Measurements from ENCODE around the gene GFOD1. TPM values are rescaled to one million over a fixed set of nuclear protein-coding genes. Genes with fewer than 3 reads are reported as not detected.

Gene GFOD1
- total and polyA plus RNA-seq, 2 of the 4 experiments (the other 2 are of a cell fraction), result 1.8 to 3.4 TPM

DNA sequence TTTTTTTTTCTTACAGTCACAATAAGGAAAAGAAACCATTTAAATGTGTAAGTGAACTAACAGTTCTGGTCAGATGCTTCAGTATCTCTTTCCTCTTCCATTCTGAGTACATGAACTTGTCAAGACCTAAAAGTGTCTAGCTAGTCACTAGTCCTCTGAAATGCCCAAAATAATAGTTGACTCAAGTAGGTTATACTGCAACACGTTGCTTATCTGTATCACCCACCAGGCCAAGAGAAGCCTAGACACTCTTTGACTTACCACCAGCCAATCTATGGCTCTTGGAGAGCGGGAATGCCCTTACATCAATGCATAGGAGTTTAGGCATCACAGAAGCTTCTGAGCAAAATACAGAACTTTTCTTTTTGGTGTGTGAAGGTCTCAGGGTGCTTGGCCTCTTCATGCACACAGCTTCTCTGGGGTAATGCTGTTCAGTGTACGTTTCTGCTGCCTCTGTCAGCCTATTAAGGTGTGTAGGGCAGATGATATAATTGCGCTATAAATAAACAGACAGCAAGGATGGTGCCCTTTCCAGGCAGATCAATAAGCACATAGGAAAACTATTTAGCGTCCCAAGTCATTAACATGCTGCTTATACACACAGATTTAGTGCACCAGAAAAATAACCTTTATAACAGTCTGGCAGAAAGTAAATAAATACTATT, 7.8 kb upstream of the GFOD1 start:
- CTCF ChIA-PET, result interaction anchor here (1.0 kb wide), 1 partner anchor 14 kb away, joined by 4 read pairs; no protein-coding TSS in a partner anchor
- no peak overlapping the region for H3K56ac ChIP-seq (ENCODE audit: extremely low read depth, insufficient read depth, low read length)

More for the DNA sequence above, 7.8 kb upstream of the GFOD1 start:
- Histone ChIP-seq H3K9me1 (ENCODE audit: insufficient read depth, low read length) (peaks cover 7% of the 10 kb centered on the region; the same call in 1 of the 2 replicates), H3K9me3 (ENCODE audit: control insufficient read depth, insufficient read depth, low read length) (no peaks in the 10 kb centered on the region), H4K8ac (ENCODE audit: low read depth in 2 of 2, low read length in 2 of 2) (no peak overlapping the region), H3K79me1 (ENCODE audit: low read depth in 1 of 2, low read length in 2 of 2) (no peaks in the 10 kb centered on the region), H2BK5ac (ENCODE audit: low read depth, low read length, poor library complexity, severe bottlenecking) (no peak overlapping the region), H3K23ac (ENCODE audit: low read depth, low read length) (no peak overlapping the region; the same call in 1 of the 2 replicates), H2AK9ac (replicated peaks; ENCODE audit: low read depth, low read length, poor library complexity) (no peak overlapping the region), H2BK120ac (ENCODE audit: low read depth, low read length) (no peak overlapping the region), H4K20me1 (ENCODE audit: insufficient read depth, low read length) (no peaks in the 10 kb centered on the region), H3K18ac (ENCODE audit: low read depth, low read length) (no peak overlapping the region), H3K4me3 (ENCODE audit: insufficient read depth, low read depth, low read length) (no peak overlapping the region), H4K5ac (ENCODE audit: low read depth, low read length) (no peak overlapping the region), H2BK15ac (ENCODE audit: low read depth, low read length) (no peak overlapping the region), H3K27ac (ENCODE audit: insufficient read depth, low read length) (no peak overlapping the region), H3K4ac (ENCODE audit: low read depth, low read length) (no peak overlapping the region), H4K91ac (ENCODE audit: insufficient read depth, low read depth, low read length) (no peak overlapping the region), H3K14ac (replicated peaks; ENCODE audit: low read depth, low read length) (no peak overlapping the region), H3K4me2 (ENCODE audit: low read depth, low read length) (no peak overlapping the region), H3K27me3 (ENCODE audit: control insufficient read depth, insufficient read depth, low read length) (no peaks in the 10 kb centered on the region), H2AK5ac (ENCODE audit: low read depth, low read length) (no peak overlapping the region), H3K4me1 (ENCODE audit: control insufficient read depth, insufficient read depth, low read length) (peaks cover 4% of the 10 kb centered on the region), H3K36me3 (ENCODE audit: control insufficient read depth, insufficient read depth, low read length) (no peaks in the 10 kb centered on the region), H3K9ac (ENCODE audit: low read depth, low read length) (no peak overlapping the region), H2BK20ac (ENCODE audit: low read depth, low read length) (no peak overlapping the region), H2AFZ (replicated peaks; ENCODE audit: low read length, poor library complexity) (no peak overlapping the region)
- POLR2A ChIA-PET (ENCODE audit: unreplicated experiment), result no interaction called here
- ATAC-seq (ENCODE audit: low read depth) (no peak), DNase-seq (no peak)
- WGBS, 2 experiments (ENCODE audit: extremely low coverage in 2 of 2, insufficient read length in 1 of 2), result no CpG with 5 or more reads among the region's 5 CpGs
- in situ Hi-C loops (cut with MboI; ENCODE audit: low sequenced_read_pairs) (no loop called here), intact Hi-C loops (cut with micrococcal nuclease) (no loop called here), dilution Hi-C loops (cut with HindIII; ENCODE audit: low sequenced_read_pairs, unreplicated experiment) (no loop called here)
- TF ChIP-seq FOS (IDR thresholded peaks at IDR 0.05; ENCODE audit: low read depth, low read length), result no peak
- TF ChIP-seq BHLHE40 (IDR thresholded peaks at IDR 0.05; ENCODE audit: low read depth, low read length), result no peak
- TF ChIP-seq SMC3 (IDR thresholded peaks at IDR 0.05; ENCODE audit: low read depth, low read length), result no peak
- no peak for TF ChIP-seq MAFK (IDR thresholded peaks at IDR 0.05; ENCODE audit: low read depth, low read length)
- no TSS peak for BruUV-seq (replicated peaks)
